ENCODE data around the gene MAPK9.

Gene MAPK9

DNA sequence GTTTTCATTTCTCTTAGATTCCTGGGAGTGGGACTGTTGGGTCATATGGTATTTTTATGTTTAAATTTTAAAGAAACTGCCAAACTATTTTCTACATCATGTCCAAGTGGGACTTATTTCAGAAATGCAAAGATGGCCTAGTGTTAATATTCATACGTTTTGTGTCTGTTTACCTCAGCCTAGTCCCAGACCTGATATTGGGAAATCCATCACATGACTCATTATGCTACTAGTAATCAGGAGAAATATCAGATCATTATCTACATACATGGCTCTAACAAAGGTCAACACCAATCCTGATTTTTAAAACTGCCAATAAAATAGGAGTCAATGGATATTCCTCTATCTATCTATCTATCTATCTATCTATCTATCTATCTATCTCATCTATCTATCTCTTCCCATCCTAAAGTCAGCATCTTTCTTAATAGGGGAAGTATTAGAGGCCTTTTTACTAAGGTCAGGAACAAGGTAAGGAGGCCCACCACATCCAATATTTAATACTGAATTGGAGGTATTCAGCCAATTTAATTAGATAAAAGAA, 87.5 kb downstream of the MAPK9 start:
- H3K4me3 ChIP-seq (ENCODE audit: low read depth, low read length), result no peak overlapping the region
- TF ChIP-seq MYC (IDR thresholded peaks at IDR 0.05; ENCODE audit: low read depth, low read length), result no peak
- no peak for TF ChIP-seq MAX (IDR thresholded peaks at IDR 0.05; ENCODE audit: low read depth, low read length)
- no peak for TF ChIP-seq POLR2A (IDR thresholded peaks at IDR 0.05; ENCODE audit: extremely low read depth, insufficient read length)
- TF ChIP-seq, protein P1, sequence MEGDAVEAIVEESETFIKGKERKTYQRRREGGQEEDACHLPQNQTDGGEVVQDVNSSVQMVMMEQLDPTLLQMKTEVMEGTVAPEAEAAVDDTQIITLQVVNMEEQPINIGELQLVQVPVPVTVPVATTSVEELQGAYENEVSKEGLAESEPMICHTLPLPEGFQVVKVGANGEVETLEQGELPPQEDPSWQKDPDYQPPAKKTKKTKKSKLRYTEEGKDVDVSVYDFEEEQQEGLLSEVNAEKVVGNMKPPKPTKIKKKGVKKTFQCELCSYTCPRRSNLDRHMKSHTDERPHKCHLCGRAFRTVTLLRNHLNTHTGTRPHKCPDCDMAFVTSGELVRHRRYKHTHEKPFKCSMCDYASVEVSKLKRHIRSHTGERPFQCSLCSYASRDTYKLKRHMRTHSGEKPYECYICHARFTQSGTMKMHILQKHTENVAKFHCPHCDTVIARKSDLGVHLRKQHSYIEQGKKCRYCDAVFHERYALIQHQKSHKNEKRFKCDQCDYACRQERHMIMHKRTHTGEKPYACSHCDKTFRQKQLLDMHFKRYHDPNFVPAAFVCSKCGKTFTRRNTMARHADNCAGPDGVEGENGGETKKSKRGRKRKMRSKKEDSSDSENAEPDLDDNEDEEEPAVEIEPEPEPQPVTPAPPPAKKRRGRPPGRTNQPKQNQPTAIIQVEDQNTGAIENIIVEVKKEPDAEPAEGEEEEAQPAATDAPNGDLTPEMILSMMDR (IDR thresholded peaks at IDR 0.05; ENCODE audit: low read depth, low read length), result no peak
- no peak for DNase-seq (ENCODE audit: low read depth)

- DNase-seq (ENCODE audit: low read depth), result no peak
- no peak for TF ChIP-seq MAX (IDR thresholded peaks at IDR 0.05; ENCODE audit: low read depth, low read length)
- TF ChIP-seq MYC (IDR thresholded peaks at IDR 0.05; ENCODE audit: low read depth, low read length), result no peak
- no peak overlapping the region for H3K4me3 ChIP-seq (ENCODE audit: low read depth, low read length)
Measured at GRCh38 chr5:180202939-180203573, 88.8 kb downstream of the MAPK9 start.

GRCh38 chr5:180201051-180201987, 90.6 kb downstream of the MAPK9 start:
- DNase-seq (ENCODE audit: low read depth), result peak; percentile 79

DNA sequence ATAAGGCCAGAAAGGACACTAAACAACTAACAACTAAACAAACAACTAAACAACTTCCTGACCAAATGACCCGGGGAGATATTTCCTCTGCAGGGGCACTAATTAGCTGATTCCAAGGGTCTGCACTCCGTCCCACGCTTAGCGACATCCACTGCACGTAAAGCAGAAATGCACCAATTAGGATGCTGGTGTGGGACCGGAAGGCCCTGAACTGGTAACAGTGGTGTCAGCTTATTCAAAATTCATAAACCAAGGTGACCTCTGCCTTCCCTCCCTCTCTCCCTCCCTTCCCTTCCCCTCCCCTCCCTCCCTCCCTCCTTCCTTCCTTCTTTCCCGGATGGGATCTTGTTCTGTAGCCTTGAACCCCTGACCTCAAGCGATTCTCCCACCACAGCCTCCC, 92.5 kb downstream of the MAPK9 start:
- no peak for TF ChIP-seq MYC (IDR thresholded peaks at IDR 0.05; ENCODE audit: low read depth, low read length)
- DNase-seq (ENCODE audit: low read depth), result no peak
- H3K4me3 ChIP-seq (ENCODE audit: low read depth, low read length), result no peak overlapping the region

More at GRCh38 chr5:180201051-180201987, 90.6 kb downstream of the MAPK9 start:
- TF ChIP-seq, protein P1 (IDR thresholded peaks at IDR 0.05; ENCODE audit: low read depth, low read length), result peak; percentile 72
- TF ChIP-seq MYC (IDR thresholded peaks at IDR 0.05; ENCODE audit: low read depth, low read length), result no peak
- no peak overlapping the region for H3K4me3 ChIP-seq (ENCODE audit: low read depth, low read length)

DNA sequence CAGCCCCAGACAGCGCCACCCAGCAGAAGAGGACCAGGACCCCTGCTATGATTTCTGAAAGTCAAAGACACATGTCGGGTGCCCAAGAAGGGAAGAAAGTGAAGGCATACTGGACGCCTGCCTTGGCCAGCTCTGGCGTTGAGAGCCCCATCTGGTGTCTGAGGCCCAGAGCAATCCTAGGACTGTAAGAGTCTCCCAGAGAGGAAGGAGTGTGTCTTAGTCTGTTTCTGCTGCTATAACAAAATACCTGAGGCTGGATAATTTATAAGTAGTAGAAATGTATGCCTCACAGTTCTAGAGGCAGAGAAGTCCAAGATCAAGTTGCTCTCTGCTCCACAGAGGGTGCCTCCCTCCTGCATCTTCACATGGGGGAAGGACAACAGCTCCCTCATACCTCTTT, 93.7 kb downstream of the MAPK9 start:
- TF ChIP-seq, protein P1 (IDR thresholded peaks at IDR 0.05; ENCODE audit: low read depth, low read length), result no peak
- TF ChIP-seq MAX (IDR thresholded peaks at IDR 0.05; ENCODE audit: low read depth, low read length) (no peak), MYC (IDR thresholded peaks at IDR 0.05; ENCODE audit: low read depth, low read length) (no peak), POLR2A (IDR thresholded peaks at IDR 0.05; ENCODE audit: extremely low read depth, insufficient read length) (no peak)
- no peak for DNase-seq (ENCODE audit: low read depth)
- no peak overlapping the region for H3K4me3 ChIP-seq (ENCODE audit: low read depth, low read length)

DNA sequence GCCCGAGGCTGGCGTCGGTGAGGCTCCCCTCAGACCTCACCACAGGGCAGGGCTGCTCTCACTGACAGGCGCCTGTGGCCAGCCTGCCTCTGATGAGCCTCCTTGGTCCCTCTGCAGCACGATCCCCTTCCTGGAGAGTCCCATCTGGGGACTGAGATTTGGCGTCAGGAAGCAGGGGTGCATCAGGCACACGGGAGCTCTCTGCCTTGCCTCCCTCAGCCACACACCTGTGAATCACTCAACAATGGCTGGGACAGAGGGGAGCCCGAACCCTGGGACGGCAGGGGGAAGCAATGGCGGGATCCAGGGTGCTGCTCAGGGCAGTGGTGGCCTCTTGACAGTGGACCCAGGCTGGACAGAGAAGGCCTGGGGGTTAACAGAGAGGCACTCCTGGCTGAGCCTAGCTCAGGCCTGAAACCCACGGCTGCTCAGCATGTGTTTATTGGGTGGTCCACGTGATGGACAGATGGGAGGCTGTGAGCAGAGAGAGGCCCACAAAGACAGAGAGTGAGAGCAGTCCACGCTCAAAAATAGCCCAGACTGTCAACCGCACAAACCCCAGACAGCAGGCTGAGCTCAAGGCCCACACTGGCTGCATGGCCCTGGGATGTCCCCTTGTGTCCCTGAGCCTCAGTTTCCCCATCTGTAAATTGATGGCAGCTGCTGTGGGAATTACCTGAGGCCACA, 94.7 kb downstream of the MAPK9 start:
- TF ChIP-seq, protein P1 (IDR thresholded peaks at IDR 0.05; ENCODE audit: low read depth, low read length), result no peak
- TF ChIP-seq MAX (IDR thresholded peaks at IDR 0.05; ENCODE audit: low read depth, low read length) (no peak), MYC (IDR thresholded peaks at IDR 0.05; ENCODE audit: low read depth, low read length) (no peak), POLR2A (IDR thresholded peaks at IDR 0.05; ENCODE audit: extremely low read depth, insufficient read length) (no peak)
- no peak overlapping the region for H3K4me3 ChIP-seq (ENCODE audit: low read depth, low read length)
- no peak for DNase-seq (ENCODE audit: low read depth)

All from NB4 (cell line).